HG03558 (cell line): ENCODE measurements around the gene N4BP2.

Experiments
- ATAC-seq: cut with Tn5 transposase; IDR thresholded peaks from one replicate; pipeline ENCODE4 v1.9.1; 2021; ENCODE audit warnings: moderate number of reproducible peaks; ENCODE audit not compliant: unreplicated experiment; ENCODE audit errors: extremely low read depth

Gene N4BP2

GRCh38 chr4:40187386-40187906, 130.8 kb downstream of the N4BP2 start:
- ATAC-seq = no peak

- no peak for ATAC-seq
Measured at GRCh38 chr4:40190019-40190418, 133.4 kb downstream of the N4BP2 start.

GRCh38 chr4:40190465-40190864, 133.8 kb downstream of the N4BP2 start:
- no peak for ATAC-seq

GRCh38 chr4:40190880-40191815, 134.5 kb downstream of the N4BP2 start:
- no peak for ATAC-seq

- ATAC-seq = peak; percentile 29
Measured at GRCh38 chr4:40192114-40193015, 135.7 kb downstream of the N4BP2 start.

GRCh38 chr4:40193016-40193571, 136.4 kb downstream of the N4BP2 start:
- ATAC-seq = peak; percentile 16

GRCh38 chr4:40193578-40193977, 136.9 kb downstream of the N4BP2 start:
- no peak for ATAC-seq

GRCh38 chr4:40194602-40195161, 138.0 kb downstream of the N4BP2 start:
- no peak for ATAC-seq

GRCh38 chr4:40195182-40196177, 138.8 kb downstream of the N4BP2 start:
- ATAC-seq = no peak

- no peak for ATAC-seq
Measured at GRCh38 chr4:40196272-40196671, 139.6 kb downstream of the N4BP2 start.

GRCh38 chr4:40196724-40197281, 140.2 kb downstream of the N4BP2 start, which contains the start of gene RHOH:
TSS of gene RHOH (plus strand) at chr4:40197031. CDS start at chr4:40243387, 46,356 bp downstream.
- no peak for ATAC-seq

GRCh38 chr4:40197879-40198689, 141.4 kb downstream of the N4BP2 start:
- ATAC-seq = no peak

- ATAC-seq = no peak
Measured at GRCh38 chr4:40199179-40199670, 142.6 kb downstream of the N4BP2 start.

- ATAC-seq = peak; percentile 41
Measured at GRCh38 chr4:40199999-40200874, 143.6 kb downstream of the N4BP2 start.

- no peak for ATAC-seq
Measured at GRCh38 chr4:40200875-40201801, 144.5 kb downstream of the N4BP2 start.

GRCh38 chr4:40201898-40202297, 145.2 kb downstream of the N4BP2 start:
- ATAC-seq = no peak
